ENCODE data around the gene C1GALT1.

GRCh38 chr7:7176406-7177043, 5.8 kb upstream of the C1GALT1 start:
- no peak for TF ChIP-seq EZH2 (IDR thresholded peaks at IDR 0.05)
- no peak for TF ChIP-seq POLR2AphosphoS5 (IDR thresholded peaks at IDR 0.05; ENCODE audit: borderline replicate concordance, low read depth, low read length)
- TF ChIP-seq FOXP2 (optimal IDR thresholded peaks at IDR 0.05; ENCODE audit: control extremely low read depth, extremely low read length, insufficient read depth) = no peak
